ENCODE measurements around the gene TMCO4. TPM values are rescaled to one million over a fixed set of nuclear protein-coding genes. Genes with fewer than 3 reads are reported as not detected.
"Not testable (repeated sequence)": the region's sequence is repeated elsewhere in the genome, so short reads cannot be mapped to it uniquely, and the experiment has no call there.

TMCO4 gene
- total and polyA plus RNA-seq, 7 donors: 16.3 to 25.1 (median 21.9) TPM

DNA sequence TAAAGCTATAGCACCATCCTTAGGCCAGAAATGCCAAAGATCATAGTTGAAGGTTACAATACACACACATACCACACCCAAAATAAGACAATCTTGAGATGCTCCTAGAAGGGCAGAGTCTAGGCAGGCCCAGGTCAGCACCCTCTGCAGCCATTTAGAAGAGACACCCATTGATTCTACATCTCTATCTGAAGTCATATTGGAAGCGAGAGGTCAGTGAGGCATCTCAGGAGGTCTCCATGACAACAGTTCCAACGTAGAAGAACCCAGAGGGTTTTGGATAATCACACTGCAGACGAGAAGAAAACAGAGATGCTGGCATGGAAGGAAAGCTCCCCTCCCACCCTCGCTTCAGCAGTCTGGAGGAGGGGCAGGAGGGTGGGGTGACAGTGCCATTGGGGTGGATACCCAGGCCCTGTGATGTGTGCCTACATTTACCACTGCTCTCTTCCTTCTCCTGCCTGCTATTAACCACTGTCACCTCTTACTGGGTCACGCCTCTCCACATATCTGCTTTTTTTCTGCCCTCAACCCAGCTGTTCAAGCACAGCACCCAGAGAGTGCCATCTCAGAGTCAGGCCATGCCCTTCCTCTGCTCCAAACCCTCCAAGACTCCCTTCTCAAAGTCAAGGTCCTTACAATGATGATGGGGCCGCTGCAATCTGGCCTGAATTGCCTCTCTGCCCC is 6.2 kb downstream of the TMCO4 start:
- Histone ChIP-seq H3K9me3 (no peaks in the 10 kb centered on the region), H3K36me3 (peaks cover 0 to 52% (median 4%) of the 10 kb centered on the region in 4 donors), H3K4me1 (peaks cover 0 to 2% (median under 1%) of the 10 kb centered on the region in 4 donors), H3K27ac (no peak overlapping the region), H3K27me3 (no peaks in the 10 kb centered on the region), H3K4me3 (no peak overlapping the region)
- TF ChIP-seq EP300 (IDR thresholded peaks at IDR 0.05): no peak
- no peak for TF ChIP-seq POLR2A (IDR thresholded peaks at IDR 0.05)
- TF ChIP-seq, protein P1, sequence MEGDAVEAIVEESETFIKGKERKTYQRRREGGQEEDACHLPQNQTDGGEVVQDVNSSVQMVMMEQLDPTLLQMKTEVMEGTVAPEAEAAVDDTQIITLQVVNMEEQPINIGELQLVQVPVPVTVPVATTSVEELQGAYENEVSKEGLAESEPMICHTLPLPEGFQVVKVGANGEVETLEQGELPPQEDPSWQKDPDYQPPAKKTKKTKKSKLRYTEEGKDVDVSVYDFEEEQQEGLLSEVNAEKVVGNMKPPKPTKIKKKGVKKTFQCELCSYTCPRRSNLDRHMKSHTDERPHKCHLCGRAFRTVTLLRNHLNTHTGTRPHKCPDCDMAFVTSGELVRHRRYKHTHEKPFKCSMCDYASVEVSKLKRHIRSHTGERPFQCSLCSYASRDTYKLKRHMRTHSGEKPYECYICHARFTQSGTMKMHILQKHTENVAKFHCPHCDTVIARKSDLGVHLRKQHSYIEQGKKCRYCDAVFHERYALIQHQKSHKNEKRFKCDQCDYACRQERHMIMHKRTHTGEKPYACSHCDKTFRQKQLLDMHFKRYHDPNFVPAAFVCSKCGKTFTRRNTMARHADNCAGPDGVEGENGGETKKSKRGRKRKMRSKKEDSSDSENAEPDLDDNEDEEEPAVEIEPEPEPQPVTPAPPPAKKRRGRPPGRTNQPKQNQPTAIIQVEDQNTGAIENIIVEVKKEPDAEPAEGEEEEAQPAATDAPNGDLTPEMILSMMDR (IDR thresholded peaks at IDR 0.05): no peak
- TF ChIP-seq POLR2AphosphoS5 (IDR thresholded peaks at IDR 0.05): no peak
- WGBS, 2 donors: 64 to 79% methylated on average over 6 of the region's 6 CpGs
- DNase-seq: no peak
- intact Hi-C loops (cut with DNase I): no loop called here

GRCh38 chr1:19792237-19793002 is 7.3 kb downstream of the TMCO4 start:
- 91 to 92% methylated on average over 4 of the region's 4 CpGs for WGBS, 2 donors
- H3K4me1 ChIP-seq: no peaks in the 10 kb centered on the region
- peaks cover 0 to 54% (median 4%) of the 10 kb centered on the region in 4 donors for H3K36me3 ChIP-seq
- H3K27ac ChIP-seq: no peak overlapping the region
- no peak for DNase-seq
- no peaks in the 10 kb centered on the region for H3K9me3 ChIP-seq
- intact Hi-C loops (cut with DNase I): no loop called here
- TF ChIP-seq POLR2A (IDR thresholded peaks at IDR 0.05): no peak
- H3K27me3 ChIP-seq: no peaks in the 10 kb centered on the region
- no peak overlapping the region for H3K4me3 ChIP-seq

DNA sequence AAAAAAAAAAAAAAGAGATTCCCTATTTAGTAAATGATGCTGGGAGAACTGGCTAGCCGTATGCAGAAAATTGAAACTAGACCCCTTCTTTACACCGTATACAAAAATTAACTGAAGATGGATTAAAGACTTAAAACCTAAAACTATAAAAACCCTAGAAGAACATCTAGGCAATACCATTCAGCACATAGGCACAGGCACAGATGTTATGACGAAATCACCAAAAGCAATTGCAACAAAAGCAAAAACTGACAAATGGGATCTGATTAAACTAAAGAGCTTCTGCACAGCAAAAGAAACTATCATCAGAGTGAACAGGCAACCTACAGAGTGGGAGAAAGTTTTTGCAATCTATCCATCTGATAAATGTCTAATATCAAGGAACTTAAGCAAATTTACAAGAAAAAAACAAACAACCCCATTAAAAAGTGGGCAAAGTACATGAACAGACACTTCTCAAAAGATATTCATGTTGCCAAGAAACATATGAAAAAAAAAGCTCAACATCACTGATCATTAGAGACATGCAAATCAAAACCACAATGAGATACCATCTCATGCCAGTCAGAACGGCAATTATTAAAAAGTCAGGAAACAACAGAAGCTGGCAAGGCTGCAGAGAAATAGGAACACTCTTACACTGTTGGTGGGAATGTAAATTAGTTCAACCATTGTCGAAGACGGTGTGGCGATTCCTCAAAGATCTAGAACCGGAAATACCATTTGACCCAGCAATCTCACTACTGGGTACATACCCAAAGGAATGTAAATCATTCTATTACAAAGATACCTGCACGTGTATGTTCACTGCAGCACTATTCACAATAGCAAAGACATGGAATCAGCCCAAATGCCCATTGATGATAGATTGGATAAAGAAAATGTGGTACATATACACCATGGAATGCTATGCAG is 9.4 kb downstream of the TMCO4 start:
- intact Hi-C loops (cut with DNase I); H3K27me3 ChIP-seq; DNase-seq; H3K27ac ChIP-seq; H3K4me1 ChIP-seq; H3K4me3 ChIP-seq; H3K9me3 ChIP-seq: not testable (repeated sequence)
- peaks cover 4 to 64% (median 10%) of the 10 kb centered on the region in 4 donors for H3K36me3 ChIP-seq
- WGBS, 2 donors: 85 to 92% methylated on average over 9 of the region's 9 CpGs

DNA sequence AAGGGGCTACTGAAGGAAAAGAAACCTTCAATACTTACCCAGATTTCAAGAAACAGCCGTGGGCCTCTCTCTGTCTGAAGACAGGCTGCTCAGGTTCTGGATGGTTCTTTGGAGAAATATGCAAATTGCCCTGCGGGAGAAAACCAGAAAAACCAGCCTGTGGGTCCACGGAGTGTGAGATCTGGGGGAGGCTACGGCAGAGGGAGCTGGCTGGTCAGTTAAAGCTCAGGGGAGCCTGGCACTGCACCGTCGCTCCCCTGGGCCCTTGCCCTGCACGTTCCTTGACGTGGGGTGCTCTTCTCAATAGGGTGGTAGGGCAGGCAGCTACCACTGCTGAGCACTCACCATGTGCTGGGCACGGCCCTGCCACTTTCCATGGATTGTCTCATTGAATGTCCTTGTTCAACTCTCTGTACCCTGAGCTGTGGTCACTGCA is 12.7 kb downstream of the TMCO4 start:
- H3K9me3 ChIP-seq: no peaks in the 10 kb centered on the region
- no peak overlapping the region for H3K4me3 ChIP-seq
- H3K36me3 ChIP-seq: peaks cover 4 to 53% (median 15%) of the 10 kb centered on the region in 4 donors
- no peaks in the 10 kb centered on the region for H3K27me3 ChIP-seq
- H3K4me1 ChIP-seq: no peaks in the 10 kb centered on the region
- H3K27ac ChIP-seq: no peak overlapping the region
- DNase-seq: no peak
- intact Hi-C loops (cut with DNase I): no loop called here
- WGBS, 2 donors: 20 to 66% methylated on average over 9 of the region's 9 CpGs
- TF ChIP-seq EP300 (IDR thresholded peaks at IDR 0.05): no peak
- TF ChIP-seq POLR2A (IDR thresholded peaks at IDR 0.05): no peak
- TF ChIP-seq, protein P1 (IDR thresholded peaks at IDR 0.05): no peak
- no peak for TF ChIP-seq POLR2AphosphoS5 (IDR thresholded peaks at IDR 0.05)

GRCh38 chr1:19785660-19786059 is 14.1 kb downstream of the TMCO4 start:
- H3K27me3 ChIP-seq: no peaks in the 10 kb centered on the region
- no peak overlapping the region for H3K4me3 ChIP-seq
- H3K9me3 ChIP-seq: no peaks in the 10 kb centered on the region
- WGBS, 2 donors: 70% methylated on average over 4 of the region's 4 CpGs
- H3K36me3 ChIP-seq: peaks cover 0 to 46% (median 13%) of the 10 kb centered on the region in 4 donors
- TF ChIP-seq POLR2A (IDR thresholded peaks at IDR 0.05) (no peak), POLR2AphosphoS5 (IDR thresholded peaks at IDR 0.05) (no peak), EP300 (IDR thresholded peaks at IDR 0.05) (no peak)
- TF ChIP-seq, protein P1 (IDR thresholded peaks at IDR 0.05): no peak
- H3K4me1 ChIP-seq: no peaks in the 10 kb centered on the region
- no peak overlapping the region for H3K27ac ChIP-seq
- DNase-seq: no peak
- intact Hi-C loops (cut with DNase I): no loop called here

All from sigmoid colon (tissue), 7 donors.